Right hindlimb (tissue), 1 donor: ENCODE results near the gene NBR1.
A peak's percentile ranks its signal among the peaks of the same experiment; 100 is the strongest.
"Not testable (repeated sequence)": the region's sequence is repeated elsewhere in the genome, so short reads cannot be mapped to it uniquely, and the experiment has no call there.

Experiments used
- DNase-seq: peaks from one replicate; pipeline ENCODE4 v3.0.0-alpha.2; 2018

Gene NBR1

GRCh38 chr17:43216369-43216761 lies 45.4 kb downstream of the NBR1 start:
- no peak for DNase-seq

GRCh38 chr17:43216762-43217613 lies 46.0 kb downstream of the NBR1 start:
- DNase-seq = no peak

- DNase-seq = no peak
Measured at GRCh38 chr17:43217614-43218087, 46.6 kb downstream of the NBR1 start.

GRCh38 chr17:43219001-43219400 lies 48.0 kb downstream of the NBR1 start:
- no peak for DNase-seq

- DNase-seq = no peak
Measured at GRCh38 chr17:43219746-43220380, 48.8 kb downstream of the NBR1 start.

GRCh38 chr17:43220511-43221125 lies 49.6 kb downstream of the NBR1 start:
- no peak for DNase-seq

GRCh38 chr17:43224146-43224705 lies 53.2 kb downstream of the NBR1 start:
- no peak for DNase-seq

- DNase-seq = no peak
Measured at GRCh38 chr17:43226393-43226792, 55.4 kb downstream of the NBR1 start.

GRCh38 chr17:43228020-43228782 lies 57.2 kb downstream of the NBR1 start, which contains the start of gene CCDC200:
Gene CCDC200 (minus strand): TSS chr17:43228623. CDS start chr17:43228554, 69 bp downstream.
- DNase-seq = not testable (repeated sequence)

- DNase-seq = peak; percentile 17
Measured at GRCh38 chr17:43231205-43232020, 60.4 kb downstream of the NBR1 start.

GRCh38 chr17:43232021-43232699 lies 61.1 kb downstream of the NBR1 start:
- DNase-seq = not testable (repeated sequence)

- not testable (repeated sequence) for DNase-seq
Measured at GRCh38 chr17:43233263-43233662, 62.2 kb downstream of the NBR1 start.

GRCh38 chr17:43233877-43234276 lies 62.9 kb downstream of the NBR1 start, which contains the start of gene RNU2-1:
Gene RNU2-1 (minus strand): TSS chr17:43233977.
- DNase-seq = not testable (repeated sequence)

GRCh38 chr17:43239597-43239996 lies 68.6 kb downstream of the NBR1 start:
- DNase-seq = not testable (repeated sequence)

GRCh38 chr17:43240596-43241352 lies 69.8 kb downstream of the NBR1 start:
- not testable (repeated sequence) for DNase-seq

- DNase-seq = not testable (repeated sequence)
Measured at GRCh38 chr17:43246456-43246855, 75.4 kb downstream of the NBR1 start.
